Thoracic aorta (tissue), 2 donors: Measurements from ENCODE around the gene BCAR3. TPM values are rescaled to one million over a fixed set of nuclear protein-coding genes. Genes with fewer than 3 reads are reported as not detected.

Experiments used
- ATAC-seq: fragments of 150-250 bp; one replicate; pipeline ENCODE4 v1.8.0; 2017; ENCODE audit warnings: low read depth; ENCODE audit not compliant: insufficient number of reproducible peaks, low FRiP score
- DNase-seq: peaks from one replicate; pipeline ENCODE4 v3.0.0-alpha.2; 2020; ENCODE audit warnings: low spot score
- H3K27ac ChIP-seq, 2 donors: fragments of 200-600 bp; sonication (generic); 1 replicate in 1 of 2; 2 replicates in 1 of 2; pipeline ENCODE4 v1.5.1; 2016; ENCODE audit warnings: mild to moderate bottlenecking in 2 of 2, moderate library complexity in 2 of 2
- H3K27me3 ChIP-seq: fragments of 200-600 bp; sonication (generic); replicated peaks from 2 replicates; pipeline ENCODE4 v1.6.0; 2016; ENCODE audit warnings: mild to moderate bottlenecking; ENCODE audit not compliant: insufficient read depth
- H3K36me3 ChIP-seq: fragments of 200-600 bp; sonication (generic); one replicate; pipeline ENCODE4 v1.5.1; 2016
- H3K4me1 ChIP-seq, 2 donors: fragments of 200-600 bp; sonication (generic); 1 replicate in 1 of 2; 2 replicates in 1 of 2; pipeline versions ENCODE4 v1.5.1 to v1.6.0; 2016; ENCODE audit warnings: low read depth in 2 of 2, mild to moderate bottlenecking in 1 of 2; ENCODE audit not compliant: control insufficient read depth in 1 of 2
- H3K4me3 ChIP-seq: fragments of 200-600 bp; sonication (generic); 2 replicates; pipeline ENCODE4 v1.5.1; 2016; ENCODE audit warnings: mild to moderate bottlenecking
- H3K9me3 ChIP-seq: fragments of 200-600 bp; sonication (generic); 2 replicates; pipeline ENCODE4 v1.5.1; 2016
- total RNA-seq, 2 donors: library from RNA; depleted of rRNA; stranded (reverse); fragments of >200 nt; gene quantifications; one replicate each; pipeline versions ENCODE4 v1.1.0 to v1.2.3, GENCODE V29; 2016
- TF ChIP-seq, protein P1 (sequence below): fragments of 200-600 bp; sonication (generic); IDR thresholded peaks from one replicate; pipeline ENCODE4 v1.5.1; 2019; ENCODE audit warnings: antibody characterized with exemption

BCAR3 gene
- total RNA-seq, 2 donors from 2014 or later: 26.7 to 36.3 TPM

DNA sequence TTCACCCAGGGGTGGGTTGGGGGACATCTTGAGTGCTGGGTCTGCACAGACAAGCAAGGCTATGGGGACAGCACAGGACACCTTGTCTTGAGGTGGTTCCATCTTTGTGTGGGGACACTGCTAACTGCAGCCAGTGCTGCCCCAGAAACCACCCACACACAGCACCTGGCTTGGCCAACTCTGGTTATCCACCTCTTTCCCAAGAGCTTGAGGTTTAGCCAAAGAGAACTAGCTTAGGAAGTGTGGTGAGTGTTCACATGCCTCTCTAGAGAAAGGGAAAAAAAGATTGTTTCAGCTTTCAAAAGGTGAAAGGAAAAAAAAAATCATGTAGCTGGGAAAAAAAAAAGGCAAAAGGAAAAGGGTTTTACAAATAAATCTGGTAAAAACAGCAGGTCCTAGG, 32.4 kb downstream of the BCAR3 start:
- Histone ChIP-seq H3K36me3 (no peaks in the 10 kb centered on the region), H3K27me3 (no peaks in the 10 kb centered on the region), H3K4me3 (no peak overlapping the region), H3K27ac (no peak overlapping the region), H3K4me1 (peaks cover 7 to 25% of the 10 kb centered on the region in 2 donors), H3K9me3 (no peaks in the 10 kb centered on the region)
- ATAC-seq (no peak), DNase-seq (no peak)
- TF ChIP-seq, protein P1, sequence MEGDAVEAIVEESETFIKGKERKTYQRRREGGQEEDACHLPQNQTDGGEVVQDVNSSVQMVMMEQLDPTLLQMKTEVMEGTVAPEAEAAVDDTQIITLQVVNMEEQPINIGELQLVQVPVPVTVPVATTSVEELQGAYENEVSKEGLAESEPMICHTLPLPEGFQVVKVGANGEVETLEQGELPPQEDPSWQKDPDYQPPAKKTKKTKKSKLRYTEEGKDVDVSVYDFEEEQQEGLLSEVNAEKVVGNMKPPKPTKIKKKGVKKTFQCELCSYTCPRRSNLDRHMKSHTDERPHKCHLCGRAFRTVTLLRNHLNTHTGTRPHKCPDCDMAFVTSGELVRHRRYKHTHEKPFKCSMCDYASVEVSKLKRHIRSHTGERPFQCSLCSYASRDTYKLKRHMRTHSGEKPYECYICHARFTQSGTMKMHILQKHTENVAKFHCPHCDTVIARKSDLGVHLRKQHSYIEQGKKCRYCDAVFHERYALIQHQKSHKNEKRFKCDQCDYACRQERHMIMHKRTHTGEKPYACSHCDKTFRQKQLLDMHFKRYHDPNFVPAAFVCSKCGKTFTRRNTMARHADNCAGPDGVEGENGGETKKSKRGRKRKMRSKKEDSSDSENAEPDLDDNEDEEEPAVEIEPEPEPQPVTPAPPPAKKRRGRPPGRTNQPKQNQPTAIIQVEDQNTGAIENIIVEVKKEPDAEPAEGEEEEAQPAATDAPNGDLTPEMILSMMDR: no peak

DNA sequence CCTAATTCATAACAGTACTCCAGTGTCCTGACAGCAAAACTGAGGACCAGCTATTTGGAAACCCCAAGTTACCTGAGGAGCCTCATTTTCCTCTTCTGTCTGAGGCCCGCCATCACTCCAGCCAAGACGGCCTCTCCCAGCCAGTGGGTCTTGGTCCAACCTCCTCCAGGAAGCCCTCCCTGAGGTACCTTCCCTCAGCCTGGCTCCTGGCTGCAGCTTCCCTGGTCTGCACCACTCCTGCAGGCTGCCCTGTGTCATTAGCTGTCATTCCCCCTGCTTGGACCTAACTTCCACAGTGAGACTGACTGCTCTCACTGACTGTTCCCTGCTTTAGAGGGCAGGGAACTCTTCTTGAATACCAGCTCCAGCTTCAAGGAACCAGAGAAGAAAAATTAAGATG, 33.0 kb downstream of the BCAR3 start:
- Histone ChIP-seq H3K27me3 (no peaks in the 10 kb centered on the region), H3K4me3 (no peak overlapping the region), H3K9me3 (no peaks in the 10 kb centered on the region), H3K27ac (no peak overlapping the region), H3K4me1 (peaks cover 7 to 25% of the 10 kb centered on the region in 2 donors), H3K36me3 (no peaks in the 10 kb centered on the region)
- ATAC-seq (no peak), DNase-seq (no peak)
- TF ChIP-seq, protein P1: no peak

DNA sequence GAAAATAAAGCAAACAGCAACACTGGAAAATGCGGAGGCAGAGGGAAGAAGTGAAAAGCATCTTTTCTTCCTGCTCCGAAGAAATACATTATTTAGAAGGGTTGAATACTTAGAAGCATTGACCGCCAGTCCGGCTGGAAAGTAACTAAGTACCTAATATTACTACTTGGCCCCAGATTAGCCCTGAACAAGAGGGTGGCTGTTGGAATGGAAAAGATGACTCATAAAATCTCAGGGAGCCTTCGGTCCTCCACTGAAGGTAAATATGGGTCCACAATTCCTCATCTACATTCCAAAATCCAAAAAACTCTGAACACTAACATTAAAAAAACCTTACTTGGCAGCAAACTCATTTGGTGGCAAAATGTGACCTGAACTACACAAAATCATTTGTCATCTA, 40.1 kb downstream of the BCAR3 start:
- TF ChIP-seq, protein P1: no peak
- Histone ChIP-seq H3K4me1 (peaks cover 11 to 29% of the 10 kb centered on the region in 2 donors), H3K4me3 (peak overlapping the region; percentile 12), H3K27me3 (no peaks in the 10 kb centered on the region), H3K9me3 (no peaks in the 10 kb centered on the region), H3K36me3 (no peaks in the 10 kb centered on the region), H3K27ac (peak overlapping the region; percentile 67 to 71)
- peak; percentile 83 for ATAC-seq
- DNase-seq: no peak

DNA sequence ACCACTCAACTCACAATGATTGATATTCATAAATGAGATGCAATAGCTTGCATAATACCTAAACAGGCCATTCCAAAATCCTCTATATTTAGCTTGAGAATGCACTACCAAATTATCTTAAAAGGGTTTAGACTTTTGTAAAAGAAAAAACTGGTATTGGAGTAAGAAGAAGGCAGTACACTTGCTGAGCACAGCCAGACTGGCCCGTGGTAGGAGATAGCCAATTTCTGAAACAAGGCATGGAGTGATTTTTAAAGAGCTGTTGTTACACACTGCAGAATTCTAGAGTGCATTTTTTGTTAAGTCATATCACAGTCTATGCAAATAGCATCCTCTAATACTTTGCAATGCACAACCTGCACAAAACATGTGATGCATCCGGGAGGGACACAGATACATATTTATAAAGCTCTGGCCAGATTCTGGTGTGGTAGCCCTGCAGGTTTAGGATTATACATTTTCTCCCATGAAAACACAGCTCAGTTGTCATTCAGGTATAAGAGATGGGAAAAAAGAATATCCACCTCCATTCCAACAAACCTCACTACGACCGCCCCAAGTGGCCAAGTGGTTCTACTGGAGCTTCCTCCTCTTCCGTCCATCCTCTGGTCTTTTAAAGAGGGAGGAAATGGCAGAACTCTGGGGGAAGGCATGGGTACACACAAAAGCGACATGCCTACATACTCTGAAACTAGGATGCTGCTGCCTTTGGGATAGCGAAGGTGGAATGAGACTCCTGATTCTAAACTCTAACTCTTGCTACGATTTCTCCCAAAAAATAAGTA, 40.8 kb downstream of the BCAR3 start:
- Histone ChIP-seq H3K27ac (peak overlapping the region; percentile 67 to 71), H3K27me3 (no peaks in the 10 kb centered on the region), H3K4me3 (peak overlapping the region; percentile 12), H3K4me1 (peaks cover 14 to 33% of the 10 kb centered on the region in 2 donors), H3K9me3 (no peaks in the 10 kb centered on the region), H3K36me3 (no peaks in the 10 kb centered on the region)
- TF ChIP-seq, protein P1: no peak
- DNase-seq (no peak), ATAC-seq (no peak)

DNA sequence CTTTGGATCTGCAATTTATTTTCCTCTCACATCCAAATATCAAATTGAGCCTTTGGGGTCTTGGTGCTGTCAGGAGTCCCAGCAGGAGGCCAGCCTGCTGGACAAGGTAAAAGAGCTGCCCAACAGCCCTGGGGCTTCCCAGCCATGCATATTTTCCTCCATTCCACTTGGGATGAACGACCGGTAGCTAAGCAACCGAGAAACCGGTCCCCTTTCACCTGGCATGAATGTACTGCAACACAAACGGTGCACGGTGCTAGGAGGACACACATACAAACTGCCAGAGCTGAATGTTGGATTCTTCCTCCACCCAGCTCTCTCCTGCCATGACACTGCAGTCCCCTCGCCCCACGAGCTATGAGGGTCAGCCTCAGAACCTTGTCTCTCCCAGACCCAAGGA, 42.7 kb downstream of the BCAR3 start:
- no peak for DNase-seq
- H3K27me3 ChIP-seq: no peaks in the 10 kb centered on the region
- no peak for ATAC-seq
- TF ChIP-seq, protein P1: no peak
- no peak overlapping the region for H3K27ac ChIP-seq
- H3K4me1 ChIP-seq: peaks cover 14 to 40% of the 10 kb centered on the region in 2 donors
- no peak overlapping the region for H3K4me3 ChIP-seq
- H3K36me3 ChIP-seq: no peaks in the 10 kb centered on the region
- H3K9me3 ChIP-seq: no peaks in the 10 kb centered on the region
